ENCODE measurements around the gene AUTS2.

- TF ChIP-seq CTCF (IDR thresholded peaks at IDR 0.05; ENCODE audit: low read length) (no peak), EZH2 (IDR thresholded peaks at IDR 0.05; ENCODE audit: borderline replicate concordance, low read length) (no peak)
These were observed 229.3 kb downstream of the AUTS2 start for GRCh38 chr7:69827558-69827957.

Measured in OCI-LY1 (cell line).